A549 (cell line): ENCODE data around the gene LCE1F.

Experiments used
- CHD2 ChIP-seq: fragments of 150-350 bp; IDR thresholded peaks from 2 replicates; pipeline ENCODE4 v1.6.1; 2014; ENCODE audit warnings: low read length; ENCODE audit not compliant: partially characterized antibody
- CHD4 ChIP-seq: fragments of 200-600 bp; sonication (generic); IDR thresholded peaks from 2 replicates; pipeline ENCODE4 v1.6.1; 2016; ENCODE audit warnings: antibody characterized with exemption, mild to moderate bottlenecking, borderline replicate concordance
- EHF ChIP-seq: fragments of 250-450 bp; sonication (Bioruptor Pico); IDR thresholded peaks from 2 replicates; pipeline ENCODE4 v1.5.0; 2020; ENCODE audit warnings: mild to moderate bottlenecking
- GATA3 ChIP-seq: IDR thresholded peaks from 2 replicates; pipeline ENCODE4 v1.6.1; 2012; ENCODE audit warnings: borderline replicate concordance
- HOXA7 ChIP-seq: fragments of 250-450 bp; sonication (Bioruptor Pico); IDR thresholded peaks from 2 replicates; pipeline ENCODE4 v1.5.0; 2020; ENCODE audit warnings: mild to moderate bottlenecking, moderate library complexity
- NFE2L2 ChIP-seq: fragments of 150-350 bp; conservative IDR thresholded peaks from 2 replicates; pipeline ENCODE4 v1.6.1; 2014; ENCODE audit warnings: low read length
- POLR2A ChIP-seq: IDR thresholded peaks from 2 replicates; pipeline ENCODE4 v1.6.1; 2012; ENCODE audit warnings: mild to moderate bottlenecking, low read length
- POLR2AphosphoS2 ChIP-seq: conservative IDR thresholded peaks from 2 replicates; pipeline ENCODE4 v1.6.1; 2012; ENCODE audit warnings: low read length, improper control_type of control experiment, inconsistent platforms
- RCOR1 ChIP-seq: fragments of 150-350 bp; IDR thresholded peaks from 2 replicates; pipeline ENCODE4 v1.6.1; 2014; ENCODE audit warnings: antibody characterized with exemption, low read length, low read depth
- RNF2 ChIP-seq: fragments of 200-600 bp; sonication (generic); IDR thresholded peaks from 2 replicates; pipeline ENCODE4 v1.6.1; 2016; ENCODE audit warnings: low read depth, mild to moderate bottlenecking, antibody characterized with exemption, moderate library complexity, borderline replicate concordance
- SREBF2 ChIP-seq: fragments of 450-650 bp; IDR thresholded peaks from 2 replicates; pipeline ENCODE4 v1.6.1; 2014; ENCODE audit warnings: mild to moderate bottlenecking, moderate library complexity
- TF ChIP-seq, protein P1 (sequence below): fragments of >200 bp; sonication (Bioruptor Twin); formaldehyde crosslinking; IDR thresholded peaks from 3 replicates; pipeline ENCODE4 v1.5.1; 2016
- TF ChIP-seq, protein P2 (sequence below): IDR thresholded peaks from 2 replicates; pipeline ENCODE4 v1.6.1; 2012
- TF ChIP-seq, protein P3 (sequence below): fragments of 200-600 bp; sonication (generic); IDR thresholded peaks from 2 replicates; pipeline ENCODE4 v1.6.1; 2016; ENCODE audit warnings: antibody characterized with exemption, mild to moderate bottlenecking, moderate library complexity

DNA sequence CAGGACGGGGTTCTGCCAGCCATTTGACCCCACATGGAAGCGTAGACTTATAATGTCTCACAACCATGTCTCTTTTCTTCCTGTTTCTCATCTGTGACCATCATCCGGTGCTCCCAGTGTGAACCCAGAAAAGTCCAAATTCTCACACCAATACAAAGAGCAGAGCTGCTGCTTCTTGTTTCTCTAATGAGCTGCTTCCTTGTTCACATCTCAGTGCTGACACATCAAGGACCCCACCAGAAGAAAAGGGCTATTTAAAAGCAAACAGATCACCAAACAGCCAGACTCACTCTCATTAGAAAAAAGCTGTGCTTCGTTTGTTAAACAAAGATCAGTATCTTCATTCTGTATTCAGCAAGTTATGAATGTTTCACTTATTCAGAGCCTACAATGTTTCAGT is 20.7 kb downstream of the LCE1F start:
- TF ChIP-seq, protein P1, sequence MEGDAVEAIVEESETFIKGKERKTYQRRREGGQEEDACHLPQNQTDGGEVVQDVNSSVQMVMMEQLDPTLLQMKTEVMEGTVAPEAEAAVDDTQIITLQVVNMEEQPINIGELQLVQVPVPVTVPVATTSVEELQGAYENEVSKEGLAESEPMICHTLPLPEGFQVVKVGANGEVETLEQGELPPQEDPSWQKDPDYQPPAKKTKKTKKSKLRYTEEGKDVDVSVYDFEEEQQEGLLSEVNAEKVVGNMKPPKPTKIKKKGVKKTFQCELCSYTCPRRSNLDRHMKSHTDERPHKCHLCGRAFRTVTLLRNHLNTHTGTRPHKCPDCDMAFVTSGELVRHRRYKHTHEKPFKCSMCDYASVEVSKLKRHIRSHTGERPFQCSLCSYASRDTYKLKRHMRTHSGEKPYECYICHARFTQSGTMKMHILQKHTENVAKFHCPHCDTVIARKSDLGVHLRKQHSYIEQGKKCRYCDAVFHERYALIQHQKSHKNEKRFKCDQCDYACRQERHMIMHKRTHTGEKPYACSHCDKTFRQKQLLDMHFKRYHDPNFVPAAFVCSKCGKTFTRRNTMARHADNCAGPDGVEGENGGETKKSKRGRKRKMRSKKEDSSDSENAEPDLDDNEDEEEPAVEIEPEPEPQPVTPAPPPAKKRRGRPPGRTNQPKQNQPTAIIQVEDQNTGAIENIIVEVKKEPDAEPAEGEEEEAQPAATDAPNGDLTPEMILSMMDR = no peak
- TF ChIP-seq EHF (CRISPR knock-in tag) (no peak), RCOR1 (no peak), CHD2 (no peak), POLR2A (no peak), RNF2 (no peak), CHD4 (no peak), GATA3 (no peak), POLR2AphosphoS2 (no peak), HOXA7 (CRISPR knock-in tag) (no peak), NFE2L2 (no peak), SREBF2 (no peak)
- TF ChIP-seq, protein P2, sequence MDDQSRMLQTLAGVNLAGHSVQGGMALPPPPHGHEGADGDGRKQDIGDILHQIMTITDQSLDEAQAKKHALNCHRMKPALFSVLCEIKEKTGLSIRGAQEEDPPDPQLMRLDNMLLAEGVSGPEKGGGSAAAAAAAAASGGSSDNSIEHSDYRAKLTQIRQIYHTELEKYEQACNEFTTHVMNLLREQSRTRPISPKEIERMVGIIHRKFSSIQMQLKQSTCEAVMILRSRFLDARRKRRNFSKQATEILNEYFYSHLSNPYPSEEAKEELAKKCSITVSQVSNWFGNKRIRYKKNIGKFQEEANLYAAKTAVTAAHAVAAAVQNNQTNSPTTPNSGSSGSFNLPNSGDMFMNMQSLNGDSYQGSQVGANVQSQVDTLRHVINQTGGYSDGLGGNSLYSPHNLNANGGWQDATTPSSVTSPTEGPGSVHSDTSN = no peak
- TF ChIP-seq, protein P3, sequence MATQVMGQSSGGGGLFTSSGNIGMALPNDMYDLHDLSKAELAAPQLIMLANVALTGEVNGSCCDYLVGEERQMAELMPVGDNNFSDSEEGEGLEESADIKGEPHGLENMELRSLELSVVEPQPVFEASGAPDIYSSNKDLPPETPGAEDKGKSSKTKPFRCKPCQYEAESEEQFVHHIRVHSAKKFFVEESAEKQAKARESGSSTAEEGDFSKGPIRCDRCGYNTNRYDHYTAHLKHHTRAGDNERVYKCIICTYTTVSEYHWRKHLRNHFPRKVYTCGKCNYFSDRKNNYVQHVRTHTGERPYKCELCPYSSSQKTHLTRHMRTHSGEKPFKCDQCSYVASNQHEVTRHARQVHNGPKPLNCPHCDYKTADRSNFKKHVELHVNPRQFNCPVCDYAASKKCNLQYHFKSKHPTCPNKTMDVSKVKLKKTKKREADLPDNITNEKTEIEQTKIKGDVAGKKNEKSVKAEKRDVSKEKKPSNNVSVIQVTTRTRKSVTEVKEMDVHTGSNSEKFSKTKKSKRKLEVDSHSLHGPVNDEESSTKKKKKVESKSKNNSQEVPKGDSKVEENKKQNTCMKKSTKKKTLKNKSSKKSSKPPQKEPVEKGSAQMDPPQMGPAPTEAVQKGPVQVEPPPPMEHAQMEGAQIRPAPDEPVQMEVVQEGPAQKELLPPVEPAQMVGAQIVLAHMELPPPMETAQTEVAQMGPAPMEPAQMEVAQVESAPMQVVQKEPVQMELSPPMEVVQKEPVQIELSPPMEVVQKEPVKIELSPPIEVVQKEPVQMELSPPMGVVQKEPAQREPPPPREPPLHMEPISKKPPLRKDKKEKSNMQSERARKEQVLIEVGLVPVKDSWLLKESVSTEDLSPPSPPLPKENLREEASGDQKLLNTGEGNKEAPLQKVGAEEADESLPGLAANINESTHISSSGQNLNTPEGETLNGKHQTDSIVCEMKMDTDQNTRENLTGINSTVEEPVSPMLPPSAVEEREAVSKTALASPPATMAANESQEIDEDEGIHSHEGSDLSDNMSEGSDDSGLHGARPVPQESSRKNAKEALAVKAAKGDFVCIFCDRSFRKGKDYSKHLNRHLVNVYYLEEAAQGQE = no peak
